Ovary (tissue), 3 donors: ENCODE measurements around the gene ASB6.

Source experiments
- EP300 ChIP-seq: sonication (generic); formaldehyde crosslinking; IDR thresholded peaks from one replicate; pipeline ENCODE4 v1.6.1; 2017; ENCODE audit warnings: antibody characterized with exemption
- POLR2A ChIP-seq: fragments of 450-650 bp; IDR thresholded peaks from one replicate; pipeline ENCODE4 v1.6.1; 2017; ENCODE audit warnings: antibody characterized with exemption, mild to moderate bottlenecking, moderate library complexity
- TF ChIP-seq, protein P1 (sequence below), 3 donors: fragments of 450-650 bp in 2 of 3; fragments of 200-600 bp in 1 of 3; IDR thresholded peaks; one replicate each; pipeline versions ENCODE4 v1.5.1 to v1.8.0; 2016 to 2022; ENCODE audit warnings: antibody characterized with exemption in 3 of 3, mild to moderate bottlenecking in 1 of 3
- donor health status: DM: no; HTN: no; CAD: no.

DNA sequence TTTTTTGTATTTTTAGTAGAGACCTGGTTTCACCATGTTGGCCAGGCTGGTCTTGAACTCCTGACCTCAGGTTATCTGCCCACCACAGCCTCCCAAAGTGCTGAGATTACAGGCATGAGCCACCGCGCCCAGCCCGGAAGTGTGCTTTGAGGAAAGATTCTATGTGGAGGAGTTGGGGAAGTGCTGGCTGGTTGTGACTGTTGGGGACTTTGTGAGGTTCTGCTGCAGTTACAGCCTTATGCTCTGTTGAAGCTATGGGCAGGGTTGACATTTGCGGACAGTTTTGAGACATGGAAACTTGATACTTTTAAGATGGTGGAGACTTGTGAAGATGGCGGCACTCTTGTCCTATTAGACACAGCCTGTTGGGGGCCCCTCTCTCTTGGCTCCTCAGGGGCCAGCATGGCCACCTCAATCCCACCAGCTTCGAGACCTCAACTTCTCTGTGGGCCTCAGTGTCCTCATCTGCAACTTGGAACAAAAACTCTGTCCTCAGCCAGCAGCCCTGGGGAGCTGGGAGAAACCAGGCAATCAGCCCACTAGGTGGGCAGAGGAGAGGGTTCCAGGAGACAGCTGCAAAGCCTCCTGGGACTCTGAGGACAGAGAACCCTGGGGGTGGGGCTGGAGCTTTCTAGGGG, 45.9 kb downstream of the ASB6 start:
- TF ChIP-seq, protein P1, sequence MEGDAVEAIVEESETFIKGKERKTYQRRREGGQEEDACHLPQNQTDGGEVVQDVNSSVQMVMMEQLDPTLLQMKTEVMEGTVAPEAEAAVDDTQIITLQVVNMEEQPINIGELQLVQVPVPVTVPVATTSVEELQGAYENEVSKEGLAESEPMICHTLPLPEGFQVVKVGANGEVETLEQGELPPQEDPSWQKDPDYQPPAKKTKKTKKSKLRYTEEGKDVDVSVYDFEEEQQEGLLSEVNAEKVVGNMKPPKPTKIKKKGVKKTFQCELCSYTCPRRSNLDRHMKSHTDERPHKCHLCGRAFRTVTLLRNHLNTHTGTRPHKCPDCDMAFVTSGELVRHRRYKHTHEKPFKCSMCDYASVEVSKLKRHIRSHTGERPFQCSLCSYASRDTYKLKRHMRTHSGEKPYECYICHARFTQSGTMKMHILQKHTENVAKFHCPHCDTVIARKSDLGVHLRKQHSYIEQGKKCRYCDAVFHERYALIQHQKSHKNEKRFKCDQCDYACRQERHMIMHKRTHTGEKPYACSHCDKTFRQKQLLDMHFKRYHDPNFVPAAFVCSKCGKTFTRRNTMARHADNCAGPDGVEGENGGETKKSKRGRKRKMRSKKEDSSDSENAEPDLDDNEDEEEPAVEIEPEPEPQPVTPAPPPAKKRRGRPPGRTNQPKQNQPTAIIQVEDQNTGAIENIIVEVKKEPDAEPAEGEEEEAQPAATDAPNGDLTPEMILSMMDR (IDR thresholded peaks at IDR 0.05), result no peak
- TF ChIP-seq POLR2A, result no peak
- no peak for TF ChIP-seq EP300
